Measurements from ENCODE around the gene CCDC106. TPM values are rescaled to one million over a fixed set of nuclear protein-coding genes. Genes with fewer than 3 reads are reported as not detected.

CCDC106 gene
- total RNA-seq, 1 donor from 2014 or later = 8.3 TPM

DNA sequence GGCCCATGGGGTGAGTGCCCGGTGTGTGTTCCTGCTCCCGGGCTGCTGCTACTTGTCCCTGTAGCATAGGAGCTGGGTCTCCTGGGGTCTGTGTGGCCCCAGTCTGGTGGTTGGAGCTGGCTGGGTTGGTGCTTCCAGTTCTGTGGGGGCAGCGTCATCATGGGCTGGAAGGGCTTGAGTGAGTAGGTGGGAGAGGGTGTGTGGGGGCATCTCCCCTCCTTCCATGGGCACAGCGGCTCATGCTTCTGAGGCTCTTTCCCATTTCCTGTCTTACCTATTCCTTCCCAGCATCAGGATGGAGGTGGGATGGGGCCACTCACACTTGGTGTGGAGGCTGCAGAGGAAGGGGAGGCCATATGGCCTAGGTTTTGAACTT is 19.0 kb downstream of the CCDC106 start:
- Histone ChIP-seq H3K4me1 (no peaks in the 10 kb centered on the region), H3K36me3 (peaks cover 0 to 84% of the 10 kb centered on the region in 2 donors), H3K4me3 (no peak overlapping the region), H3K27me3 (no peaks in the 10 kb centered on the region), H3K27ac (no peak overlapping the region), H3K9me3 (no peaks in the 10 kb centered on the region)
- intact Hi-C loops (cut with DNase I) = loop anchor here (10.0 kb wide), 1 partner anchor 552 kb away; the partner anchor contains the start of gene PPP1R12C
- TF ChIP-seq POLR2A (IDR thresholded peaks at IDR 0.05) (no peak), POLR2AphosphoS5 (IDR thresholded peaks at IDR 0.05; ENCODE audit: insufficient read depth in 1 of 2, low read depth in 1 of 2) (no peak)
- TF ChIP-seq, protein P1, sequence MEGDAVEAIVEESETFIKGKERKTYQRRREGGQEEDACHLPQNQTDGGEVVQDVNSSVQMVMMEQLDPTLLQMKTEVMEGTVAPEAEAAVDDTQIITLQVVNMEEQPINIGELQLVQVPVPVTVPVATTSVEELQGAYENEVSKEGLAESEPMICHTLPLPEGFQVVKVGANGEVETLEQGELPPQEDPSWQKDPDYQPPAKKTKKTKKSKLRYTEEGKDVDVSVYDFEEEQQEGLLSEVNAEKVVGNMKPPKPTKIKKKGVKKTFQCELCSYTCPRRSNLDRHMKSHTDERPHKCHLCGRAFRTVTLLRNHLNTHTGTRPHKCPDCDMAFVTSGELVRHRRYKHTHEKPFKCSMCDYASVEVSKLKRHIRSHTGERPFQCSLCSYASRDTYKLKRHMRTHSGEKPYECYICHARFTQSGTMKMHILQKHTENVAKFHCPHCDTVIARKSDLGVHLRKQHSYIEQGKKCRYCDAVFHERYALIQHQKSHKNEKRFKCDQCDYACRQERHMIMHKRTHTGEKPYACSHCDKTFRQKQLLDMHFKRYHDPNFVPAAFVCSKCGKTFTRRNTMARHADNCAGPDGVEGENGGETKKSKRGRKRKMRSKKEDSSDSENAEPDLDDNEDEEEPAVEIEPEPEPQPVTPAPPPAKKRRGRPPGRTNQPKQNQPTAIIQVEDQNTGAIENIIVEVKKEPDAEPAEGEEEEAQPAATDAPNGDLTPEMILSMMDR (IDR thresholded peaks at IDR 0.05) = no peak
- DNase-seq (ENCODE audit: extremely low spot score in 2 of 2) = no peak

DNA sequence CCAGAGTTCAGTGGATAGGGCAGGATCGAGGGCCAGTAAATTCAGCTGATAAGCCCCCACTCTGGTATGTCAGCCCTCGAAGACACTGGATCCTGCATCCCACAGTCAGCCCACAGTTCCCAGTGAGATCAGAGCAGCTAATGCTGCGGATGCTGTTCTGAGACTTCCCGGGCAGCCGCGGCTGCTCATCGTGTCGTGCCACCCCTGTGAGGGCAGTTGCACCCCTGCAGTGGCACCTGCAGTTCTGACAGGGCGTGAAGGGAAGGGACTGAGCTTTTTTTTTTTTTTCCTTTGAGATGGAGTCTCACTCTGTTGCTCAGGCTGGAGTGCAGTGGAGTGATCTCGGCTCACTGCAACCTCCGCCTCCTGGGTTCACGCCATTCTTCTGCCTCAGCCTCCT is 19.5 kb downstream of the CCDC106 start:
- no peaks in the 10 kb centered on the region for H3K27me3 ChIP-seq
- no peak for DNase-seq (ENCODE audit: extremely low spot score in 2 of 2)
- H3K4me1 ChIP-seq = no peaks in the 10 kb centered on the region
- H3K9me3 ChIP-seq = no peaks in the 10 kb centered on the region
- no peak overlapping the region for H3K4me3 ChIP-seq
- TF ChIP-seq POLR2AphosphoS5 (IDR thresholded peaks at IDR 0.05; ENCODE audit: insufficient read depth in 1 of 2, low read depth in 1 of 2) (no peak), POLR2A (IDR thresholded peaks at IDR 0.05) (no peak)
- TF ChIP-seq, protein P1 (IDR thresholded peaks at IDR 0.05) = no peak
- H3K27ac ChIP-seq = no peak overlapping the region
- H3K36me3 ChIP-seq = peaks cover 0 to 79% of the 10 kb centered on the region in 2 donors
- intact Hi-C loops (cut with DNase I) = loop anchor here (10.0 kb wide), 1 partner anchor 553 kb away; the partner anchor contains the start of gene PPP1R12C

DNA sequence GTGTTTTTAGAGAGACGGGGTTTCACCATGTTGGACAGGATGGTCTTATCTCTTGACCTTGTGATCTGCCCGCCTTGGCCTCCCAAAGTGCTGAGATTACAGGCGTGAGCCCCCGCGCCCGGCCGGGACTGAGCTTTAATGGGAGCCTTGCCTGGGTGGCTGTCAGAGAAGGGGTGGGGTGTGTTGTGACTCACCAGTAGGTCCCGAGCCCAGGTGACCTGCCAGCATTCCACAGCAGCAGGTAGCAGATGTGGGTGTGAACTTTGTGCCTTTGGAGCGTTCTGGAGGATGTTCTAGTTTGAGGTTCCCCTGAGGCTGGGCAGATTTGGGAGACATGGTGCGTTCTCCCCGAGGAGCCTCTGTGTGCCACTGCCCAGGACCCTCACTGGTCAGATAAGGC is 19.9 kb downstream of the CCDC106 start:
- Histone ChIP-seq H3K27ac (no peak overlapping the region), H3K9me3 (no peaks in the 10 kb centered on the region), H3K27me3 (no peaks in the 10 kb centered on the region), H3K36me3 (peaks cover 0 to 78% of the 10 kb centered on the region in 2 donors), H3K4me1 (no peaks in the 10 kb centered on the region), H3K4me3 (no peak overlapping the region)
- TF ChIP-seq POLR2A (IDR thresholded peaks at IDR 0.05) = no peak
- TF ChIP-seq, protein P1 (IDR thresholded peaks at IDR 0.05) = no peak
- TF ChIP-seq POLR2AphosphoS5 (IDR thresholded peaks at IDR 0.05; ENCODE audit: insufficient read depth in 1 of 2, low read depth in 1 of 2) = no peak
- intact Hi-C loops (cut with DNase I) = loop anchor here (10.0 kb wide), 1 partner anchor 553 kb away; the partner anchor contains the start of gene PPP1R12C
- no peak for DNase-seq (ENCODE audit: extremely low spot score in 2 of 2)

DNA sequence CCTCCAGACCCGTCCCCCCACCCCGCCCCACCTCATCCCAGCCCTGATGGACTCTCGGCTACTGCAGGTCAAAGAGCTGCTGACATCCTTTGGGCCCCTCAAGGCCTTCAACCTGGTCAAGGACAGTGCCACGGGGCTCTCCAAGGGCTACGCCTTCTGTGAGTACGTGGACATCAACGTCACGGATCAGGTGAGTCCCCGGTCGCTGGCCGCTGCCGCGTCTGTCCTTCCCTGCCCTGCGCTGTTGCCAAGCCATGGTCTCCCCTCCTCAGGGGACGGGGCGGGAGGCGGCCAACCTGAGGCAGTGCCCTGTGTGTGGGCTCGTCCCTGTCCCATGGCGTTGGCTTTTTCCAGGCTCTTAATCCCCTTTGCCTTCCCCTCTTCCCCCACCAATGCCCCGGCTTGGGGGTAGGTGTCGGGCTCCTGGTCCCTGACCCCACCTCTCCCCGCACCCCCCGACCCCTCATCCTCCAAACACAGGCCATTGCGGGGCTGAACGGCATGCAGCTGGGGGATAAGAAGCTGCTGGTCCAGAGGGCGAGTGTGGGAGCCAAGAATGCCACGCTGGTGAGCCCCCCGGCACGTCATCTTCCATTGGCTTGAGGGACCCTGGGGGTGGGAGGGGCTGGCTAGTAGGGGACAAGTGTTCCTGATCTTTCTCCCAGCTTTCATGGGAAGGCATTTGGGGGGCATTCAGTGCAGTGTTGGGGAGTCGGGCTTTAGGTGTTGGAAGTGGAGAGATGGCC is 20.8 kb downstream of the CCDC106 start:
- no peak overlapping the region for H3K27ac ChIP-seq
- no peaks in the 10 kb centered on the region for H3K9me3 ChIP-seq
- H3K27me3 ChIP-seq = no peaks in the 10 kb centered on the region
- intact Hi-C loops (cut with DNase I) = loop anchor here (10.0 kb wide), 1 partner anchor 554 kb away; the partner anchor contains the start of gene PPP1R12C
- peaks cover 2% of the 10 kb centered on the region for H3K4me1 ChIP-seq
- TF ChIP-seq, protein P1 (IDR thresholded peaks at IDR 0.05) = no peak
- TF ChIP-seq POLR2A (IDR thresholded peaks at IDR 0.05) (no peak), POLR2AphosphoS5 (IDR thresholded peaks at IDR 0.05; ENCODE audit: insufficient read depth in 1 of 2, low read depth in 1 of 2) (no peak)
- DNase-seq (ENCODE audit: extremely low spot score in 2 of 2) = no peak
- H3K4me3 ChIP-seq = no peak overlapping the region
- peaks cover 0 to 73% of the 10 kb centered on the region in 2 donors for H3K36me3 ChIP-seq

Data from vagina (tissue), 2 donors.